Right lobe of liver (tissue), 4 donors: ENCODE results near the gene CYTH3.

ENCODE experiments used
- POLR2A ChIP-seq: fragments of 450-650 bp; IDR thresholded peaks from one replicate; pipeline ENCODE4 v1.6.1; 2017; ENCODE audit warnings: antibody characterized with exemption, mild to moderate bottlenecking
- TF ChIP-seq, protein P1 (sequence below), 4 donors: fragments of 200-600 bp in 3 of 4; fragments of 450-650 bp in 1 of 4; IDR thresholded peaks; one replicate each; pipeline versions ENCODE4 v1.5.1 to v1.8.0; 2016 to 2022; ENCODE audit warnings: antibody characterized with exemption in 4 of 4, mild to moderate bottlenecking in 2 of 4
- donor health status: DM: no; HTN: no; CAD: no.
- donor health status: DM: no; HTN: no; CAD: no.
- donor health status: DM: no; HTN: yes; CAD: no.

DNA sequence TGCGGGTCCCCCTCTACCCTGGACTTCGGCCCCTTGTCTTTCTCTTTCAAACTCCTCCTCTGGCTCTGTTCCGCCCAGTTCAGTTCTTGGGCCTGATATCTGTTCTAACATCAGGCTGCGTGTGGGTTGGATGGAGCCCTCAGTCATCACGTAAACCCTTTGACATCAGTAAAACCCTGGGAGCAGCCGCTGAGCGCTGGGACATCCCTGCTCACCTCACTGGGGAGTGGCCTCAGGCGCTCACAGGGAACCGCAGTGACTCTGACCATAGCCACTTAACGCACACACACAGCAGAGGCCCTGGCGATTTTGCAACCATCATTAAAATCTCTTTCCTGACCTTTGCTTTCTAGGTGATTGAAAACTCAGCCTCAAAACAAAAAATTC is 113.3 kb downstream of the CYTH3 start:
- TF ChIP-seq, protein P1, sequence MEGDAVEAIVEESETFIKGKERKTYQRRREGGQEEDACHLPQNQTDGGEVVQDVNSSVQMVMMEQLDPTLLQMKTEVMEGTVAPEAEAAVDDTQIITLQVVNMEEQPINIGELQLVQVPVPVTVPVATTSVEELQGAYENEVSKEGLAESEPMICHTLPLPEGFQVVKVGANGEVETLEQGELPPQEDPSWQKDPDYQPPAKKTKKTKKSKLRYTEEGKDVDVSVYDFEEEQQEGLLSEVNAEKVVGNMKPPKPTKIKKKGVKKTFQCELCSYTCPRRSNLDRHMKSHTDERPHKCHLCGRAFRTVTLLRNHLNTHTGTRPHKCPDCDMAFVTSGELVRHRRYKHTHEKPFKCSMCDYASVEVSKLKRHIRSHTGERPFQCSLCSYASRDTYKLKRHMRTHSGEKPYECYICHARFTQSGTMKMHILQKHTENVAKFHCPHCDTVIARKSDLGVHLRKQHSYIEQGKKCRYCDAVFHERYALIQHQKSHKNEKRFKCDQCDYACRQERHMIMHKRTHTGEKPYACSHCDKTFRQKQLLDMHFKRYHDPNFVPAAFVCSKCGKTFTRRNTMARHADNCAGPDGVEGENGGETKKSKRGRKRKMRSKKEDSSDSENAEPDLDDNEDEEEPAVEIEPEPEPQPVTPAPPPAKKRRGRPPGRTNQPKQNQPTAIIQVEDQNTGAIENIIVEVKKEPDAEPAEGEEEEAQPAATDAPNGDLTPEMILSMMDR (IDR thresholded peaks at IDR 0.05), result no peak
- no peak for TF ChIP-seq POLR2A
